GM18870 (cell line): Measurements from ENCODE around the gene IL20RB.

Experiments
- ATAC-seq: cut with Tn5 transposase; IDR thresholded peaks from one replicate; pipeline ENCODE4 v1.9.1; 2021; ENCODE audit warnings: moderate library complexity; ENCODE audit not compliant: unreplicated experiment

IL20RB gene

DNA sequence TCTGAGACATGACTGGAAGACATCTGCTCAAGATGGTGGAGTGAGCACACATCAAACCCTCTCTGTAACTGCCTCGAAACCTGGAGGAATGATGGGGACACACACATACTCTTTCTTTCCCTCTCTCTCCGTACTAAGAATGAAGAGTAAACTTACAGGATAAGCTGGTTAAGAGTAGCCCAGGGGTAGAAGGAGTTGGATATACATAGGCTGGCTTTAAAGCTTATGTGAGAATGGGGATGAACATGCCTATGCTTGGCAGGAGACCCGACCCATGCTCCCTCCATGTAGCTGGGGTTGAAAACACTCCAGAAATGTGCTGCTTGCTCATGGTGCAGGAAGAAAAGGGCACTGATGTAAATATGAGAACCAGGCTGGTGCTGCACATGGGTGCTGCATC, 68.9 kb downstream of the IL20RB start:
- no peak for ATAC-seq

DNA sequence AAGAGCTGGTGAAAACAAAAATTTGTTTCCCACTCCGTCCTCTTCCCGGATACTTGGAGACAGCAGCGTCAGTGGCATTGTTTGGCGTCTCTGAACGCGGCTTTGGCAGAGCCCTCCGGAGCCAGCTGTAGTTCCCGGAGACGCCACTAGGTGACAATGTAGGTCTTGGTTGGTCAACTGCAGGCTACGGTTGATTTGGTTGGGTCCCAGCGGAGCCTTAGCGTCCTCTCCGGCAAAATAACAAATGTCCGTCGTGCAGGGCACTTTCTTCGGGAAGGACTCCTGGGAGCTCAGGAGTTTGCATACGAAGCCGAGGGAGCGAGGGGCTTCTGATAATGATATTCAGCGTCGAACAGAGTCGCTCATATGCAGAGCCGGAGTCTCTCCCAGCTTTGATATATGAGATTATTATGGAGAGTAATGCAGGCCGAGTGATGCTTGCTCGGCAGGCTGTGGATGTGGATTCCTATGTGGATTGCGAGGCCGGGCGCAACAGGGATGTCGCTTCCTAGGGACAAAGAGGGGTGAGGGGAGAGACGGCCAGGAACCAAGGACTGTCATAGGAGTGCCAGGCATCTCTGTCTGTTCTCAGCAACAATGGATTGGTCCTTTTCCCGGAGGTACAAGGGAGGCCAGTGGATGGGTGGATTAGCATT, 74.8 kb downstream of the IL20RB start:
- no peak for ATAC-seq

- ATAC-seq = no peak
Measured at GRCh38 chr3:137035631-137036030, 77.8 kb downstream of the IL20RB start.

GRCh38 chr3:137039570-137039969, 81.8 kb downstream of the IL20RB start:
- ATAC-seq = no peak

DNA sequence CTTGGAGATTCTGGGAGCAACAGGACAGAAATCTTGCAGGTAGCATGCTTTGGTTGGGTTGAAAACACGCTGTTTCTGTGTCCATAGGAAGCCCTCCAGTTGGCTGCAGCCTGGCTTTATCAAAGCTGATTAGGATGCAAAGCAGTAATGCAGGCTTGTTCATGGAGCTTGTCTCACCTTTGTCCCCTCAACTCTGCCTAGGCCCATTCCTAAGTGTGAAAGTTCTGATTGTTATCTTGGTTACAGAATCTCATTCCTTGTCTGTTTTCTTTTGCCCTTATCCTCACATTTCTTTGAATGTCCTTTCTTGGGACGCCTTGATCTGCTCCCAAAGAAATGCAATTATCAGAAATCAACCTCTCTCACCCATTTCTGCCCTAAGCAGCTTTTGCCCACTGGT, 83.5 kb downstream of the IL20RB start:
- no peak for ATAC-seq

DNA sequence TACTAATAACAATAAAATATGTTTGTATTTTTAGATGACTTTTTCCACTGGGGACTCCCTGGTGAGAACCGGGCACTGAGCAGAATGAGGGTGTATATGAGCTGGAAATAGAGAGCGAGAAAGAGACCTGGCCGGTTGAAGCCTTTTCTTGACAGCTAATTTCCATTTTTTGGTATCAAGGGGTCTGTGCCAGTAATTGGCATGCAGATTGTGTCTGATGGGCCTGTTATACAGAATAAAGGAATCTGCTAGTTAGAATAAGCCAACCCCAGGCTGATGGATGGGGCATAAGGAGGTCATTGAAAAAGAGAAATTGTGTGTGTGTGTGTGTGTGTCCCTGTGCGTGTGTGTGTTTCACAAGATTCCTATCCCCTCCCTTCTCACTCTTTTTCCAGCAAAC, 83.9 kb downstream of the IL20RB start:
- ATAC-seq = no peak

DNA sequence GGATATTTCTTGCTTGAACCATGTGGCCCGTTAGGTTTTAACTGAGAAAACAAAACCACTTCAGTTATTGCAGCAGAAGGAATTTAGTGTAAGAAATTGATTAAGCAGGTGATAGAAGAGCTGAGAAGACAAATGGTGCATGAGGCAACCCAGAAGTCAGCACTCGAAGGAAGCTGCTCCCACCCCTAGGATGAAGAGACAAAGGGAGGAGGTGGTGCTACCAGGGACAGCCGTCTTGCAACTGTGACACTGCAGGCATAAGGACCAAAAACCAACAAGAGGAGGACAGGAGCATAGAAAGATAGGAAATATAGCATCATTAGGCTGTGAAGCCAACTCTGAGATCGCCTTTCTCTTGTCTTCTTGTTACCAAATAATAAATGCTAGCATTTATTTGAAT, 89.0 kb downstream of the IL20RB start:
- no peak for ATAC-seq

DNA sequence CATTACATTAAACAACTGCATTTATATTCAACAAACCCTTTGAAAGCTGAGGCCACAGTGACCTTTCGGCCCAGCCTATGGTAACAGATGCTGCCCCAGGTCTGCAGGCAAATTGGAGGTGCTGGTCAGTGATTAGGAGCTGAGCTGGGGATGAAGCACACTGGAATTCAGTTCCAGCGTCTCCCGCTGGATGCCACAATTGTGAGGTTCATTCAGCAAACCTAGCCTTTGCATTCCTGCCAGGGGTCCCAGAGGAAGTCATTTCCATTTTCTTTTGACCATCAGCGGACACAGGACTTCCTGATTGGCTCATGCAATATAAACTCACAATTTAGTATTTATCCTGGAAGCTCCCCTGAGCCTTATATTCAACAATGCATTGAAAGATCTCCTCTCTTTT, 89.5 kb downstream of the IL20RB start:
- ATAC-seq = no peak

DNA sequence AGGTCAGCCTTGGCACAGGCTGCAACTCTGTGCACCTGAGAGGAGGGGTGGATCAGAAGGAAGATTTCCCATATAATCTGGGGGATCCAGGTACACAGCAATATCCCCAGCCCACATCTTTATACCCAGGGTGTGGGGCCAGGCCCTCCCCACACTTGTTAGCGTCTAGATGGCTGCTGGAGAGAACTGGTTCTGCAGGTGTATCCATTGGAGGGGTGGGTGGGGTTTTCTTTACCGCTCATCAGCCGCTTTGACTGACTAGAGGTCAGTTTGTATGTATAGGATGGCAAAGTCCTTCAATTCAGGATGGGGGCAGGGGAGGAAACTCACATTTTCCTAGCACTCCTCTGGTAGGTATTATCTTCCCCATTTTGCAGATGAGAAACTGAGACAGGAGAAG, 92.5 kb downstream of the IL20RB start:
- no peak for ATAC-seq

DNA sequence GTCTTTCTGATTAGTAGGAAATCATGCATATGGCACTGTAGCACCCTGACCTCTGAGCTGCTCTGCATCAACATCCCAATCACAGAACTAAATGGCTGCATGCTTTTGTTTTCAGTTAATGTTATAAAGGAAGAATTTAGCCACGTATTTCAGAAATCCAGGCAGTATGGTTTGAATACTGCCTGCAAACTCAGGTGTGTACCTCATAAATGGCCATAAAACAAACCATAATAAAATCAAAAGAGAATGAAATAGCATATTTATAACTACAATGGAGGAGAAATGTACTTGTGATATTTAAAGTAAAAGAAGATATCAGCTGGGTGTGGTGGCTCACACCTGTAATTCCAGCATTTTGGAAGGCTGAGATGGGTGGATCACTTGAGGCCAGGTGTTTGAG, 94.5 kb downstream of the IL20RB start:
- no peak for ATAC-seq
